MCF 10A (cell line): ENCODE data around the gene FUNDC1. TPM values are rescaled to one million over a fixed set of nuclear protein-coding genes. Genes with fewer than 3 reads are reported as not detected.

Source experiments
- Bru-seq: library from RNA; stranded (reverse); fragments of 400-500 nt; gene quantifications from one replicate; lab custom pipeline; 2021; lab: Mats Ljungman, UMichigan
- BruChase-seq, 2 experiments: library from RNA; stranded (reverse); fragments of 400-500 nt; gene quantifications; one replicate each; lab custom pipeline; 2021; lab: Mats Ljungman, UMichigan
- BruUV-seq: library from RNA; stranded (reverse); fragments of 400-500 nt; replicated peaks from 2 replicates; lab custom pipeline; 2021; lab: Mats Ljungman, UMichigan
- CTCF ChIA-PET: fragments of 300-600 bp; sonication (Branson Sonifier 250); formaldehyde crosslinking; extraction: SDS; loops from one replicate; lab custom pipeline; 2021; ENCODE audit warnings: antibody characterized with exemption, inconsistent platforms; lab: Yijun Ruan, JAX
- POLR2A ChIA-PET: fragments of 300-600, 350-650 bp; sonication (Branson Sonifier 250); formaldehyde crosslinking; extraction: SDS; loops from one replicate; lab custom pipeline; 2020; ENCODE audit warnings: antibody characterized with exemption, inconsistent platforms; lab: Yijun Ruan, JAX
- DNase-seq: peaks from one replicate; pipeline ENCODE4 v3.0.0-alpha.2; 2018; ENCODE audit not compliant: unreplicated experiment
- H3K27ac Mint-ChIP-seq: one replicate; pipeline ENCODE4 v1.8.0; 2022; ENCODE audit warnings: mild to moderate bottlenecking, low read depth, mixed read lengths; ENCODE audit not compliant: unreplicated experiment
- H3K27me3 Mint-ChIP-seq: one replicate; pipeline ENCODE4 v1.8.0; 2022; ENCODE audit warnings: mixed read lengths; ENCODE audit not compliant: insufficient read depth, unreplicated experiment
- H3K36me3 Mint-ChIP-seq: one replicate; pipeline ENCODE4 v1.8.0; 2022; ENCODE audit warnings: mild to moderate bottlenecking, moderate library complexity, mixed read lengths; ENCODE audit not compliant: insufficient read depth, unreplicated experiment
- H3K4me1 Mint-ChIP-seq: one replicate; pipeline ENCODE4 v1.8.0; 2022; ENCODE audit warnings: mixed read lengths; ENCODE audit not compliant: insufficient read depth, unreplicated experiment
- H3K4me3 Mint-ChIP-seq: one replicate; pipeline ENCODE4 v1.8.0; 2022; ENCODE audit warnings: mild to moderate bottlenecking, moderate library complexity, mixed read lengths; ENCODE audit not compliant: unreplicated experiment
- H3K9me3 Mint-ChIP-seq: one replicate; pipeline ENCODE4 v1.8.0; 2022; ENCODE audit warnings: mixed read lengths; ENCODE audit not compliant: unreplicated experiment
- CTCF ChIP-seq: fragments of 200-600 bp; IDR thresholded peaks from one replicate; pipeline ENCODE4 v1.8.0; 2022; ENCODE audit warnings: antibody characterized with exemption, mild to moderate bottlenecking; ENCODE audit not compliant: unreplicated experiment
- intact Hi-C: fragments of 100-400 bp; cut with micrococcal nuclease; formaldehyde crosslinking; loops from 2 replicates; pipeline ENCODE4 v1.14.1; 2022
- long read RNA-seq: library from polyadenylated mRNA; stranded (forward); transcript quantifications from one replicate; pipeline ENCODE4 v2.0.0, GENCODE V29; 2022
- total RNA-seq: library from RNA; stranded (reverse); gene quantifications from 2 replicates; pipeline ENCODE4 v1.2.3, GENCODE V29; 2022

Gene FUNDC1
- total RNA-seq (14.7 and 20.2 TPM in 2 replicates), Bru-seq, nascent RNA (percentile 67 among the genes with signal in this experiment), BruChase-seq, experiment 1, labeled RNA remaining after a 6-hour chase (percentile 75 among the genes with signal in this experiment), BruChase-seq, experiment 2, labeled RNA remaining after a 2-hour chase (percentile 63 among the genes with signal in this experiment)
- long read RNA-seq, transcript FUNDC1-201 (5 exons, 1,196 nt), result major isoform, 12 of 17 reads
- long read RNA-seq, partial matches to known transcripts, result 2 of 17 reads
- long read RNA-seq, other reads (novel, unspliced or antisense), result 3 of 17 reads

DNA sequence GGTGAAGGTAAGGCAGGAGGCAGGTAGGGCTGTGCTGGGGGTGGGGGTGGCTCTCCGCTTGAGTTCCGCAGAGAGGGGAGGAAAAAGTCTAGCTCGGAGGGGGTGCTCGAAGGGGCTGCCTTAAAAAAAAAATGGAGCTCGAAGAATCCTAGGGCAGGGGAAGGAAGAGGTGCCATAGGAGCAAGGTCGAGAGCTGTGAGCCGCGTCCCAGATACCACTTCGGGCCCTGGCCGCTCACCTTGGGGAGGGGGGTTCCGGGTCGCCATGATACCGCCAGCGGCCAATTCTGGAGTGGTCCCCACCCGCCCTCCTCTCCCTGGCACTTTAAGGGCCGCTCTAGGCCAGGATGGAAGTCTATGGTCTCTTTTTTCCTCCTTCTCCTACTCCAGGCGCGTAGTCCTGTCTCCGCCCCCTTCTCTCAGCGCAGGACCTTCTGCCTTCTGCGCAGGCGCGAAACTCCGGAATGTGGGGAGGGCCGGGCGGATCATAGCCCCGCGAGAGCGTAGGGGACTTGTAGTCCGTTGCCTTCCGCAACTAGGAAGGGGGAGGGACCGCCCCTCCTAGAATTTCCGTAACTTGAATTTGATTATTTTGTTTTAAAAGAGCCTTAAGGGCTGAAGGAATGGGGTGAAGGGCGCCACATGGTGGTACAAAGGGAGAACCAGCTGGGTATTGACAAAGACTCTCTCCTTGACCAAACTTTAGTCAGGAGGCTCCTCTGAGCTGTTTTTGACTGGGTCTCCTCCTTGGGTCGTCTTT lies at the start of gene FUNDC1:
Gene FUNDC1, minus strand, starts transcription at position 293 of the 759 bp plus-strand sequence. Its CDS starts 27 bp downstream, at position 266.
- Mint-ChIP-seq H3K36me3 (peaks cover 7% of the 10 kb centered on the region), H3K4me3 (peak within 1 kb of the TSS; percentile 92), H3K27ac (peak within 1 kb of the TSS; percentile 98), H3K27me3 (peaks cover 68% of the 10 kb centered on the region), H3K4me1 (peaks cover 8% of the 10 kb centered on the region), H3K9me3 (no peaks in the 10 kb centered on the region)
- intact Hi-C loops, result loop anchor here (1.0 to 10.0 kb wide), 3 partner anchors 298 to 588 kb away; partner anchors contain the start of gene KDM6A
- DNase-seq, result peak; percentile 93
- TF ChIP-seq CTCF, result no peak
- no TSS peak for BruUV-seq
- ChIA-PET POLR2A (interaction anchor here (0.6 to 2.2 kb wide), 8 partner anchors 15 to 972 kb away, joined by 3 to 16 read pairs (median 3); partner anchors contain the start of gene KDM6A), CTCF (interaction anchor here (1.2 kb wide), 1 partner anchor 526 kb away, joined by 6 read pairs; no protein-coding TSS in a partner anchor)

- no peaks in the 10 kb centered on the region for H3K4me1 Mint-ChIP-seq
- BruUV-seq, result no TSS peak
- H3K27me3 Mint-ChIP-seq, result peaks cover 25% of the 10 kb centered on the region
- no peak overlapping the region for H3K4me3 Mint-ChIP-seq
- TF ChIP-seq CTCF, result no peak
- no peak for DNase-seq
- ChIA-PET CTCF (interaction anchor here (0.6 to 1.4 kb wide), 3 partner anchors 33 to 319 kb away, joined by 3 to 4 read pairs (median 4); no protein-coding TSS in a partner anchor), POLR2A (no interaction called here)
- no peaks in the 10 kb centered on the region for H3K36me3 Mint-ChIP-seq
- intact Hi-C loops, result no loop called here
- no peaks in the 10 kb centered on the region for H3K9me3 Mint-ChIP-seq
- no peak overlapping the region for H3K27ac Mint-ChIP-seq
Observed at GRCh38 chrX:44585866-44586265, 43.2 kb upstream of the FUNDC1 start.

DNA sequence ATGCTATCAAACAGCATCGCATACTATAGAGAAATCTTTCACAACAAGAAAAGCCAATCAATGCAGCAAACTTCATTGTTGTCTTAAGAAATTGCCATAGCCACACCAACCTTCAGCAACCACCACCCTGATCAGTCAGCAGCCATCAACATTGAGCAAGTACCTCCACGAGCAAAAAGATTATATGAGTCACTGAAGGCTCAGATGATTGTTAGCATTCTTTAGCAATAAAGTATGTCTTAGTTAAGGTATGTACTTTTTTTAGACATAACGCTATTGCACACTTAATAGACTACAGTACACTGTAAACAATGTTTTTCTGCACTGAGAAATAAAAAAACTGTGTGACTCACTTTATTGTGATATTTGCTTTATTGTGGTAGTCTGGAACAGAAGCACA lies 37.8 kb upstream of the FUNDC1 start:
- H3K4me1 Mint-ChIP-seq, result no peaks in the 10 kb centered on the region

More for the DNA sequence above, 37.8 kb upstream of the FUNDC1 start:
- Mint-ChIP-seq H3K4me3 (no peak overlapping the region), H3K9me3 (no peaks in the 10 kb centered on the region), H3K27me3 (peaks cover 14% of the 10 kb centered on the region), H3K36me3 (no peaks in the 10 kb centered on the region), H3K27ac (no peak overlapping the region)
- intact Hi-C loops, result no loop called here
- no TSS peak for BruUV-seq
- ChIA-PET POLR2A (interaction anchor here (0.7 kb wide), 1 partner anchor 89 kb away, joined by 3 read pairs; no protein-coding TSS in a partner anchor), CTCF (interaction anchor here (0.7 to 0.9 kb wide), 2 partner anchors 294 to 1806 kb away, joined by 3 read pairs; no protein-coding TSS in a partner anchor)
- DNase-seq, result peak; percentile 73
- TF ChIP-seq CTCF, result no peak
